GM21423 (cell line): ENCODE data around the gene WDR27.
"Not testable (repeated sequence)": the region's sequence is repeated elsewhere in the genome, so short reads cannot be mapped to it uniquely, and the experiment has no call there.

Experiments
- ATAC-seq: cut with Tn5 transposase; IDR thresholded peaks from one replicate; pipeline ENCODE4 v1.9.1; 2021; ENCODE audit warnings: mild to moderate bottlenecking, moderate library complexity; ENCODE audit not compliant: unreplicated experiment

The WDR27 gene

GRCh38 chr6:169664227-169664626, 37.6 kb downstream of the WDR27 start:
- no peak for ATAC-seq

- ATAC-seq, result no peak
Observed at GRCh38 chr6:169663468-169663867, 38.4 kb downstream of the WDR27 start.

- no peak for ATAC-seq
Observed at GRCh38 chr6:169661391-169661756, 40.5 kb downstream of the WDR27 start.

- no peak for ATAC-seq
Observed at GRCh38 chr6:169660751-169661390, 41.0 kb downstream of the WDR27 start.

- ATAC-seq, result no peak
Observed at GRCh38 chr6:169659820-169660610, 41.8 kb downstream of the WDR27 start.

- no peak for ATAC-seq
Observed at GRCh38 chr6:169657284-169657610, 44.6 kb downstream of the WDR27 start.

- no peak for ATAC-seq
Observed at GRCh38 chr6:169656546-169657283, 45.1 kb downstream of the WDR27 start.

GRCh38 chr6:169654598-169655391, 47.0 kb downstream of the WDR27 start:
- ATAC-seq, result peak; percentile 88

GRCh38 chr6:169653691-169654090, 48.1 kb downstream of the WDR27 start:
- ATAC-seq, result no peak

GRCh38 chr6:169652896-169653295, 48.9 kb downstream of the WDR27 start:
- ATAC-seq, result no peak

GRCh38 chr6:169651498-169651897, 50.3 kb downstream of the WDR27 start:
- no peak for ATAC-seq

GRCh38 chr6:169650959-169651292, 50.9 kb downstream of the WDR27 start:
- no peak for ATAC-seq

GRCh38 chr6:169650241-169650958, 51.4 kb downstream of the WDR27 start:
- ATAC-seq, result no peak

- no peak for ATAC-seq
Observed at GRCh38 chr6:169648617-169649016, 53.2 kb downstream of the WDR27 start.

GRCh38 chr6:169648092-169648491, 53.7 kb downstream of the WDR27 start:
- no peak for ATAC-seq

GRCh38 chr6:169647637-169648036, 54.2 kb downstream of the WDR27 start:
- ATAC-seq, result no peak

- ATAC-seq, result no peak
Observed at GRCh38 chr6:169646906-169647567, 54.8 kb downstream of the WDR27 start.

GRCh38 chr6:169645459-169645858, 56.4 kb downstream of the WDR27 start:
- ATAC-seq, result not testable (repeated sequence)

- ATAC-seq, result no peak
Observed at GRCh38 chr6:169643521-169643920, 58.3 kb downstream of the WDR27 start.

- no peak for ATAC-seq
Observed at GRCh38 chr6:169642455-169642854, 59.4 kb downstream of the WDR27 start.
